ENCODE data around the gene CREB3.

Gene CREB3

GRCh38 chr9:35717132-35717870 is 15.2 kb upstream of the CREB3 start:
- no peak for DNase-seq (ENCODE audit: low spot score)
- TF ChIP-seq CTCF (IDR thresholded peaks at IDR 0.05; ENCODE audit: extremely low read depth, missing control alignments) = no peak

- no peak for TF ChIP-seq CTCF (IDR thresholded peaks at IDR 0.05; ENCODE audit: extremely low read depth, missing control alignments)
- no peak for DNase-seq (ENCODE audit: low spot score)
Observed at GRCh38 chr9:35718721-35719511, 13.6 kb upstream of the CREB3 start.

DNA sequence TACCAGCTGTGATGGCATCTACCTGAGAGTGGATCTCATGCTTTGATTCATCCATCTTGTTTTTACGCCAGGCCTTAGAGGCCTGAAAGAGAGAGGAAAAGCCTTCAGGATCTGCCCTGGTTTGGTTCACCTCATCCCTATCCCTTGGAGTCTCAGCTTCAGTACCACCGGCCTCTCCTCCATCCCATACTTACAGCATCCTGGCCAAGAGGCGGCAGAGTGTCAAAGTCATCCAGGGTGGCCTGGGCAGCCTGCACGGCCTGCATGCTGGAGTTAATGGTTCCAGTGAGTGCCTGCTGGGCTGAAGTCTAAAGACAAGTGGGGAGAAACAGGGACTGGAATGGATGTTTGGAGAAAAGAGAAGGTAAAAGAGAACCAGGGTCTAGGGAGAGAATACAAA is 12.9 kb upstream of the CREB3 start:
- DNase-seq (ENCODE audit: low spot score) = no peak

GRCh38 chr9:35723426-35723825 is 9.0 kb upstream of the CREB3 start:
- no peak for TF ChIP-seq CTCF (IDR thresholded peaks at IDR 0.05; ENCODE audit: extremely low read depth, missing control alignments)

More for the DNA sequence above, 12.9 kb upstream of the CREB3 start:
- TF ChIP-seq CTCF (IDR thresholded peaks at IDR 0.05; ENCODE audit: extremely low read depth, missing control alignments) = no peak

DNA sequence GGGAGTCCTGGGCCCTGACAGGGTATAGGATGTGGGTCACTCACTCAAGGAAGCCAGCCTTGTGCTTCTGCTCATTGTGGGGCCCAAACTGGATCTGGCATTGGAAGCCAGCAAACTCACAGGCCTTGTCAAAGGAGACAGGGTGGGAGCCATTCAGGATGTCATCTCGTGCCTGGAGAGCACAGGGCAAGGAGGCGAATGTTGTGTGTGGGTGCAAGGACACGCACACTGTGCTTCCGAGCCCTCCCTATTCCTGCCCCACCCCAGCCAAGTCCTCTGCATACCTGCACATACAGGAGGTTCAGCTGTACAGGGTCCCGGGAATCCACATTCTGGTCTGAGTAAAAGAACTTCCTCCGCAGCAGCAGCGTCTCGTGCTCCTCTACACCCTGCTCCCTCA is 8.6 kb upstream of the CREB3 start:
- DNase-seq (ENCODE audit: low spot score) = no peak
- no peak for TF ChIP-seq CTCF (IDR thresholded peaks at IDR 0.05; ENCODE audit: extremely low read depth, missing control alignments)

More at GRCh38 chr9:35723426-35723825, 9.0 kb upstream of the CREB3 start:
- DNase-seq (ENCODE audit: low spot score) = no peak

DNA sequence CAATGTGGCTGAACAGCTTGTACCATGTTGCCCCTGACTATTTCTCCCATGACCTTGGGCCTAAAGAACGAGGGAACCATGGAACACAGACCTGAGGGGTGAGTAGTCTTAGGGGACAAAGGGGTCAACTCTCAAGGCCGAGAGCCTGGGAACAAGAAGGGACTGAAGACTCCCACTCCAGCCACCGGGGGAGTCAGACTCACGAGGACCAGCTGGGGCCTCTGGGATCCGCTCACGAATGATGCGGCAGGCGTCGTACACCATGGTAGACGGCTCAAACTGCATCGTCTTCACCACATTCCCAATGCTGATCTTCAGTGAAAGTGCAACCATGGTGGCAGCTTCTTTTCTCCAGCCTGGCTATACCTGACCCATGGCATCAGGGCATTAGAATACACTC is 7.1 kb upstream of the CREB3 start:
- no peak for TF ChIP-seq CTCF (IDR thresholded peaks at IDR 0.05; ENCODE audit: extremely low read depth, missing control alignments)
- no peak for DNase-seq (ENCODE audit: low spot score)

GRCh38 chr9:35726931-35727330 is 5.5 kb upstream of the CREB3 start:
- peak; percentile 16 for TF ChIP-seq CTCF (IDR thresholded peaks at IDR 0.05; ENCODE audit: extremely low read depth, missing control alignments)
- DNase-seq (ENCODE audit: low spot score) = peak; percentile 39

Data from GM20000 (cell line).